ENCODE results near the gene TRPV6.

DNA sequence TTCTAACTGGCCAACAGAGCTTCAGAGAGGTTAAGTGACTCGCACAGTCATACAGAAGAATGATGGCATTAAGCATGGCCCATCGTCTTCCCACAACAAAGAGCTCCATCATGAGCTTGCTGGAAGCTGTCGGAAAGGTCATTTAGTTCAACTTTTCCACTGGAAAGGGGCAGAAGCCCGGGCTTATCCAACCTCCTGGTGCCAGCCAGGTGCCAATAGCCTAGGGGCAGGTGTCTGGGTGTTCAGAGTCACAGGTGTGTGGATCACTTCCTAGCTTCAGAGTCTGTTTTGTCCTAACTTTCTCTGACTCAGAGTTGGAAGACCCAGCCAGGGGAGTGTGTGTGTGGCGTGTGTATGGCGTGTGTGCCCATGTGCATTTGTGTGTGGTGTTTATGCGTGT lies 1.3 kb upstream of the TRPV6 start:
- TF ChIP-seq EZH2 (IDR thresholded peaks at IDR 0.05; ENCODE audit: insufficient read depth, poor library complexity, severe bottlenecking), result no peak
- TF ChIP-seq EZH2phosphoT487 (IDR thresholded peaks at IDR 0.05; ENCODE audit: insufficient read depth, low read depth), result no peak

Measured in GM23248 (cell line).